ENCODE results near the gene DCHS2. TPM values are rescaled to one million over a fixed set of nuclear protein-coding genes. Genes with fewer than 3 reads are reported as not detected.
A peak's percentile ranks its signal among the peaks of the same experiment; 100 is the strongest.

Gene DCHS2
- total RNA-seq, result not detected in 2 replicates

- no peaks in the 10 kb centered on the region for H3K9me3 Mint-ChIP-seq
- intact Hi-C loops (cut with micrococcal nuclease), result loop anchor here (2.0 kb wide), 2 partner anchors 251 to 701 kb away; partner anchors contain the start of gene LRAT
- H3K4me3 Mint-ChIP-seq (ENCODE audit: low read depth), result peak within 1 kb of the TSS; percentile 55
- peaks cover 12% of the 10 kb centered on the region for H3K4me1 Mint-ChIP-seq (ENCODE audit: low read depth)
- H3K27me3 Mint-ChIP-seq (ENCODE audit: low read depth), result peaks cover 63% of the 10 kb centered on the region
- no peak for DNase-seq (ENCODE audit: low spot score)
- no peaks in the 10 kb centered on the region for H3K36me3 Mint-ChIP-seq (ENCODE audit: low read depth)
- H3K27ac Mint-ChIP-seq, result no peak within 1 kb of the TSS
These were observed at the start of gene DCHS2 for GRCh38 chr4:154491341-154492271. Gene DCHS2 (minus strand): TSS chr4:154491799. CDS start chr4:154491355, 444 bp downstream.

GRCh38 chr4:154534296-154534695, 42.7 kb upstream of the DCHS2 start:
- H3K27me3 Mint-ChIP-seq (ENCODE audit: low read depth), result peaks cover 6% of the 10 kb centered on the region
- intact Hi-C loops (cut with micrococcal nuclease), result no loop called here
- no peaks in the 10 kb centered on the region for H3K4me1 Mint-ChIP-seq (ENCODE audit: low read depth)
- no peak overlapping the region for H3K4me3 Mint-ChIP-seq (ENCODE audit: low read depth)
- no peaks in the 10 kb centered on the region for H3K9me3 Mint-ChIP-seq
- no peak overlapping the region for H3K27ac Mint-ChIP-seq
- H3K36me3 Mint-ChIP-seq (ENCODE audit: low read depth), result peaks cover 22% of the 10 kb centered on the region
- DNase-seq (ENCODE audit: low spot score), result no peak

GRCh38 chr4:154529728-154530519, 38.3 kb upstream of the DCHS2 start:
- Mint-ChIP-seq H3K27me3 (ENCODE audit: low read depth) (peaks cover 17% of the 10 kb centered on the region), H3K4me1 (ENCODE audit: low read depth) (no peaks in the 10 kb centered on the region), H3K36me3 (ENCODE audit: low read depth) (no peaks in the 10 kb centered on the region), H3K4me3 (ENCODE audit: low read depth) (no peak overlapping the region), H3K9me3 (no peaks in the 10 kb centered on the region), H3K27ac (no peak overlapping the region)
- intact Hi-C loops (cut with micrococcal nuclease), result no loop called here
- no peak for DNase-seq (ENCODE audit: low spot score)

GRCh38 chr4:154528869-154529268, 37.3 kb upstream of the DCHS2 start:
- no peak for DNase-seq (ENCODE audit: low spot score)
- Mint-ChIP-seq H3K9me3 (no peaks in the 10 kb centered on the region), H3K27me3 (ENCODE audit: low read depth) (peaks cover 17% of the 10 kb centered on the region), H3K36me3 (ENCODE audit: low read depth) (no peaks in the 10 kb centered on the region), H3K4me1 (ENCODE audit: low read depth) (no peaks in the 10 kb centered on the region), H3K4me3 (ENCODE audit: low read depth) (no peak overlapping the region), H3K27ac (no peak overlapping the region)
- intact Hi-C loops (cut with micrococcal nuclease), result no loop called here

- intact Hi-C loops (cut with micrococcal nuclease), result no loop called here
- no peaks in the 10 kb centered on the region for H3K9me3 Mint-ChIP-seq
- no peak overlapping the region for H3K27ac Mint-ChIP-seq
- no peak overlapping the region for H3K4me3 Mint-ChIP-seq (ENCODE audit: low read depth)
- no peaks in the 10 kb centered on the region for H3K36me3 Mint-ChIP-seq (ENCODE audit: low read depth)
- DNase-seq (ENCODE audit: low spot score), result no peak
- H3K4me1 Mint-ChIP-seq (ENCODE audit: low read depth), result no peaks in the 10 kb centered on the region
- peaks cover 17% of the 10 kb centered on the region for H3K27me3 Mint-ChIP-seq (ENCODE audit: low read depth)
These were observed 35.7 kb upstream of the DCHS2 start for GRCh38 chr4:154527308-154527707.

GRCh38 chr4:154526151-154526550, 34.6 kb upstream of the DCHS2 start:
- no peak overlapping the region for H3K27ac Mint-ChIP-seq
- H3K4me1 Mint-ChIP-seq (ENCODE audit: low read depth), result no peaks in the 10 kb centered on the region
- H3K9me3 Mint-ChIP-seq, result no peaks in the 10 kb centered on the region
- no peak overlapping the region for H3K4me3 Mint-ChIP-seq (ENCODE audit: low read depth)
- intact Hi-C loops (cut with micrococcal nuclease), result no loop called here
- peaks cover 15% of the 10 kb centered on the region for H3K27me3 Mint-ChIP-seq (ENCODE audit: low read depth)
- no peaks in the 10 kb centered on the region for H3K36me3 Mint-ChIP-seq (ENCODE audit: low read depth)
- no peak for DNase-seq (ENCODE audit: low spot score)

- Mint-ChIP-seq H3K9me3 (no peaks in the 10 kb centered on the region), H3K4me1 (ENCODE audit: low read depth) (no peaks in the 10 kb centered on the region), H3K36me3 (ENCODE audit: low read depth) (no peaks in the 10 kb centered on the region), H3K27me3 (ENCODE audit: low read depth) (peaks cover 19% of the 10 kb centered on the region), H3K27ac (no peak overlapping the region), H3K4me3 (ENCODE audit: low read depth) (no peak overlapping the region)
- DNase-seq (ENCODE audit: low spot score), result no peak
- intact Hi-C loops (cut with micrococcal nuclease), result no loop called here
These were observed 30.0 kb upstream of the DCHS2 start for GRCh38 chr4:154521607-154522006.

GRCh38 chr4:154519214-154519613, 27.6 kb upstream of the DCHS2 start:
- Mint-ChIP-seq H3K36me3 (ENCODE audit: low read depth) (no peaks in the 10 kb centered on the region), H3K27ac (no peak overlapping the region), H3K27me3 (ENCODE audit: low read depth) (peaks cover 16% of the 10 kb centered on the region), H3K9me3 (no peaks in the 10 kb centered on the region), H3K4me3 (ENCODE audit: low read depth) (no peak overlapping the region), H3K4me1 (ENCODE audit: low read depth) (no peaks in the 10 kb centered on the region)
- no peak for DNase-seq (ENCODE audit: low spot score)
- intact Hi-C loops (cut with micrococcal nuclease), result no loop called here

GRCh38 chr4:154517591-154517990, 26.0 kb upstream of the DCHS2 start:
- Mint-ChIP-seq H3K27ac (no peak overlapping the region), H3K36me3 (ENCODE audit: low read depth) (no peaks in the 10 kb centered on the region), H3K4me1 (ENCODE audit: low read depth) (no peaks in the 10 kb centered on the region), H3K4me3 (ENCODE audit: low read depth) (no peak overlapping the region), H3K9me3 (no peaks in the 10 kb centered on the region), H3K27me3 (ENCODE audit: low read depth) (peaks cover 22% of the 10 kb centered on the region)
- intact Hi-C loops (cut with micrococcal nuclease), result no loop called here
- DNase-seq (ENCODE audit: low spot score), result no peak

- Mint-ChIP-seq H3K4me1 (ENCODE audit: low read depth) (no peaks in the 10 kb centered on the region), H3K9me3 (no peaks in the 10 kb centered on the region), H3K36me3 (ENCODE audit: low read depth) (no peaks in the 10 kb centered on the region), H3K27me3 (ENCODE audit: low read depth) (peaks cover 23% of the 10 kb centered on the region), H3K4me3 (ENCODE audit: low read depth) (no peak overlapping the region), H3K27ac (no peak overlapping the region)
- no peak for DNase-seq (ENCODE audit: low spot score)
- intact Hi-C loops (cut with micrococcal nuclease), result no loop called here
These were observed 24.9 kb upstream of the DCHS2 start for GRCh38 chr4:154516318-154517029.

GRCh38 chr4:154511981-154512380, 20.4 kb upstream of the DCHS2 start:
- no peaks in the 10 kb centered on the region for H3K4me1 Mint-ChIP-seq (ENCODE audit: low read depth)
- H3K4me3 Mint-ChIP-seq (ENCODE audit: low read depth), result no peak overlapping the region
- H3K9me3 Mint-ChIP-seq, result no peaks in the 10 kb centered on the region
- peaks cover 24% of the 10 kb centered on the region for H3K27me3 Mint-ChIP-seq (ENCODE audit: low read depth)
- H3K27ac Mint-ChIP-seq, result no peak overlapping the region
- intact Hi-C loops (cut with micrococcal nuclease), result no loop called here
- H3K36me3 Mint-ChIP-seq (ENCODE audit: low read depth), result no peaks in the 10 kb centered on the region
- no peak for DNase-seq (ENCODE audit: low spot score)

- no peak overlapping the region for H3K4me3 Mint-ChIP-seq (ENCODE audit: low read depth)
- intact Hi-C loops (cut with micrococcal nuclease), result no loop called here
- no peak for DNase-seq (ENCODE audit: low spot score)
These were observed 19.9 kb upstream of the DCHS2 start for GRCh38 chr4:154511548-154511947.

More at GRCh38 chr4:154511548-154511947, 19.9 kb upstream of the DCHS2 start:
- Mint-ChIP-seq H3K36me3 (ENCODE audit: low read depth) (no peaks in the 10 kb centered on the region), H3K27ac (no peak overlapping the region), H3K9me3 (no peaks in the 10 kb centered on the region), H3K4me1 (ENCODE audit: low read depth) (no peaks in the 10 kb centered on the region), H3K27me3 (ENCODE audit: low read depth) (peaks cover 22% of the 10 kb centered on the region)
